NCI-H2081 (cell line): ENCODE results near the gene MAP3K10.
"Not testable (repeated sequence)": the region's sequence is repeated elsewhere in the genome, so short reads cannot be mapped to it uniquely, and the experiment has no call there.

Experiments
- DNase-seq, 2 experiments: peaks; one replicate each; lab custom pipeline; 2025; lab: John Stamatoyannopoulos, UW

The MAP3K10 gene

GRCh38 chr19:40217027-40217810 is 26.0 kb downstream of the MAP3K10 start:
- peak; percentile 62 to 75 for DNase-seq

DNA sequence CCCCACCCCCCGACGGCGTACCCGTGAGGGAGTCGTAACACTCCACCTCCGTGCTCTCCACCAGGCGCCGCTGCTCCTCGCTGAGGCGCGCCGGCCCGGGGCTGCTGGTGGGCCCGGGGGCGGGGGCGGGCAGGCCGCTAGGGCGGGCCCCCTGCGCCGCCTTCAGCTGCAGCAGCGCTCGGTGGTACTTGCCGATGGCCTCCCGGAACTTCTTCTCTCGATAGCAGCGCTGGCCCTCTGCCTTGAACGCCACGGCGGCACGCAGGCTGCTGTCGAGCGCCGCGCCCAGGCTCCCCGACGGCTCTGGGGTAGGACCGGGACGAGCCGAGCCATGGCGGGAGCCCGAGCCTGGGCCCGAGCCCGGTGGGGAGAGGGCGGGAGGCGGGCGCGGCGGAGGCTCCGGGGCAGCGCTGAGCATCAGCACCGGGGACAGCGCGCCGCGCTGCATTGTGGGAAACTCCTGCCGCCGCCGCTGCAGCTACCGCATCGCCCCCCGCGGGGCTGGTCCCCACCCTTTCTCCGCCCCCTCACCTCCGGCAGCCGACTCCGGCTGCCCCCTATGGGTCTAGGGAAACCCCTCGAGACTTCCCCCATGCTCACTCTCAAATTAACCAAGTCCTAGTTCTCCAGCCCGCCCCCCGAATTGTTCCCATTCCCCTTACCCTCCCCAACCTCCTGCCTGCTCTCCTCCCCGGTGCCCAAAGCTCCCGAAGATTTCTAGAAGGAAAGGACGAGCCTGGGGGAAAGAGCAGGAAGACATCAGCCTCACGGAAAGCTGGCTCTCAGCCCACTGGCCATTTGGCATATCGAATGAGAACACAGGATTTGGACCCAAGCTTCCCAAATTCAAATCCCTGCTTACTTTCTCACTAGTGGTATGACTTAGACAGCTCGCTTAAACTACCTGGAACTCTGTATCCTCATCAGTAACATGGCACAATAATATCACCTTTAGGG is 27.0 kb downstream of the MAP3K10 start, which contains the start of gene TTC9B:
Gene TTC9B (minus strand): TSS at position 451 of the 957 bp plus-strand sequence. CDS start 3 bp downstream, at position 448.
- DNase-seq: no peak

DNA sequence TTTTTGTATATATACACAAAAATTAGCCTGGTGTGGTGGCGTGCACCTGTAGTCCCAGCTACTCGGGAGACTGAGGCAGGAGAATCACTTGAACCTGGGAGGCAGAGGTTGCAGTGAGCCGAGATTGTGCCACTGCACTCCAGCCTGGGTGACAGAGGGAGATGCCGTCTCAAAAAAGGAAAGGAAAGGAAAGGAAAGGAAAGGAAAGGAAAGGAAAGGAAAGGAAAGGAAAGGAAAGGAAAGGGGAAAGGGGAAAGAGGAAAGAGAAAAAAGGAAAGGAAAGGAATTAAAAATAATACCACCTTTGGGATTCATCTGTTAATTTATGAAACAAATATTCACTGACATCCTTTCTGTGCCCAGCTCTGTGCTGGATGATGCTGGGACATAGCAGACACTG is 27.8 kb downstream of the MAP3K10 start:
- DNase-seq: not testable (repeated sequence)

GRCh38 chr19:40219721-40220276 is 28.6 kb downstream of the MAP3K10 start:
- DNase-seq: no peak

GRCh38 chr19:40220674-40221073 is 29.4 kb downstream of the MAP3K10 start:
- no peak for DNase-seq

- peak; percentile 64 to 76 for DNase-seq
These were observed 30.8 kb downstream of the MAP3K10 start for GRCh38 chr19:40221858-40222619.

GRCh38 chr19:40223135-40223822 is 32.1 kb downstream of the MAP3K10 start:
- peak in 1 of 2 experiments; percentile 5 for DNase-seq

DNA sequence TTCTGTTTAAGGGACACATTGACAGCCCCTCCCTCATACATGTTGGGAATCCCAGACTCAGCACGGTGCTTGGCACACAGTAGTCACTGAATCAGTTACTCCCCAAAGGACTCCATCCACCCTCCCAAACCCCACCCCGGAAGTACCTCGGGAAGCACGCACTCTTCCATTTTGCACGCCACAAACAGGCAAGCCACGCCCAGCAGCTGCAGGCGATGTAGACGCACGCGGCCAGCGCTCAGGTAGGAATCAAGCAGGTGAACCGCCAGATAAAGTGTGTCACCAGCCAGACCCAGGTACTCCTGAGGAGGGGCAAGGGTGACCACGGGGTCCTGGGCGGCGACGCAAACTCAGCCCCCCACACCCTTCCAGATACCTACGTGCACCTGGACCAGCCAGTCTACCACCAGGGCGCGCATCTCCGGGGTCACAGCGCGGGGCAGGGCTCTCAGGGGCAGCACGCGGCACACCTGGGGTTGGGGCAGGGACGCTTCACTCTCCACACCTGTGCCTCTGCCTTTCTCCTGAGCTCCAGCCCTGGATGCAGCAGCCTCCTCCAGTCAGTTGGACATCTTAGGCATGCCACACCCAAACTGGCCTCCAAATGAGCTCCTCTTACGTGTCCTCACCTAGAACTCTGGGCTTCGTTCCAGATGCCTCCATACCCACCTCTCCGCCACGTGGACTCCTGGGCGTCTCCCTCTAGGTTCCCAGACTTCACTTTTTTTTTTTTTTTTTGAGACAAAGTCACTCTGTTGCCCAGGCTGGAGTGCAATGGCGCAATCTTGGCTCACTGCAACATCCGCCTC is 33.3 kb downstream of the MAP3K10 start:
- DNase-seq: no peak

DNA sequence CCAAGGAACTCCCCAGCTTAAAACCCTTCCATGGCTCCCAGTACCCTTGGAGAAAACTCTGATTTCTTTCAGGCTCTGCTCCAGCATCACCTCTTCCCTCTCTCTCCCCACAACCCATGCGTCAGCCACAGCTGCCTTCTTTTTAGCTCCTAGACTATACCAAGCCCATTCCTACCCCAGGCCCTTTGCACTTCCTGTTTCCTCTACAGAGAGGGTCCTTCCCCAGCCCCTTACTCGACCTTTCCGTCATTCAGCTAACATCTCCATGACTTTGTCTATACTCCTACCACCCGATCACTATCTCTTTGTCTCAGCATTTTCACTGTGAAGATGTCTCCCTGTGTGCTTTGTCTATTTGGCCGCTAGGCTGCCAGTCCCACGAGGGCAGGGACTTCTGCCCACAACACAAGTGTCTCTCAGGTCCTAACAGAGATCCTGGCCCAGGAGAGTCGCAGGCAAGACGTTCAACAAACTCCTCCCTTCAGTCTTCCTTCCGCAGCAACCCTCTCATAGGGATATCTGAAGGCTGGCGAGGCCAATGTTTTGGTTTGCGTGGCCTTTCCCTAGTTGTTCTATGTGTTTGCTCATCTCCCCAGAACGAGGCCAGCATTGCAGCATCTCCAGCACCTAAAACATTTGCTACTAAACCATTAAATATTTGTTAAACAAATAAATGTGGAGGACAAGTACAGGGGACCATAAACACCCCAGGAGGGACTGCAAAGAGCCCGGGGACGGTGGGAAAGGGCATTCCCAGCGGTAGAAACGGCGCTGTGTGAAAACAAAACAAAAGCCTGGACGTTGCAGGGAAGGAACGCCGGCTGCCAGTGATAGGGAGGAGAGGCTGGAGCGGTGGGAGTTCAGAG is 34.4 kb downstream of the MAP3K10 start:
- no peak for DNase-seq

GRCh38 chr19:40228346-40228745 is 37.1 kb downstream of the MAP3K10 start:
- no peak for DNase-seq

DNA sequence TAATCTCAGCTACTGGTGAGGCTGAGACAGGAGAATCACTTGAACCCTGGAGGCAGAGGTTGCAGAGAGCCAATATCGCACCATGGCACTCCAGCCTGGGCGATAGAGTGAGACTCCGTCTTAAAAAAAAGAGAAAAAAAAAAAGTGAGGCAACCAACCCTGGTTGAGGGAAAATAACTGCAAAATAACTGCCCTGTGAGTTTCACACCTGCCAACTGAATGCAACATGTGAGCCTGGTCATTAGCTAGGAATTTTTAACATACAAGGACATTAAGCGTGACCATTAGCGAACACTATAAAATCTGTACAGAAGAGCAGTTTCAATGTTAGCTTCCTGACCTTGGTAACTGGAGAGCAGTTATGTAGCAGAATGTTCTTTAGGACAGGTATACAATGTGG is 37.6 kb downstream of the MAP3K10 start:
- DNase-seq: no peak

DNA sequence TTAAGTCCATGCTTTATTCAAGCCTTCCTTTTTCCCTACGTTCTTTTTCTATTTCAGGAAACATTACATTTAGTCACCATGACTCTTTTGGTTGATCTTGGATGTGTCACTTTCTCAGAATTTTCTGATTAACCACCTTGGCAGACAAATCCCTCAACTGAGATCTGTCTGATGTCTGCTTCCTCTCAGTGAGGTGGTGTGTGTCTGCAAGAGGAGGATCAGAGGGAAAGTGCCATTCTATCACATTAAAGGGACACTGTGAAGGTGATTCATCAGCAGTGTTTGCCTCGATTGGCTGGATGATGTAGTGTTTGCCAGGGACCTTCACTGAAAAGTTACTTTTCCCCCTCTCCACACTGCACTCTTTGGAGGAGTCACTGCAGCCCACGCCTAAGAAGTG is 38.3 kb downstream of the MAP3K10 start:
- DNase-seq: no peak

DNA sequence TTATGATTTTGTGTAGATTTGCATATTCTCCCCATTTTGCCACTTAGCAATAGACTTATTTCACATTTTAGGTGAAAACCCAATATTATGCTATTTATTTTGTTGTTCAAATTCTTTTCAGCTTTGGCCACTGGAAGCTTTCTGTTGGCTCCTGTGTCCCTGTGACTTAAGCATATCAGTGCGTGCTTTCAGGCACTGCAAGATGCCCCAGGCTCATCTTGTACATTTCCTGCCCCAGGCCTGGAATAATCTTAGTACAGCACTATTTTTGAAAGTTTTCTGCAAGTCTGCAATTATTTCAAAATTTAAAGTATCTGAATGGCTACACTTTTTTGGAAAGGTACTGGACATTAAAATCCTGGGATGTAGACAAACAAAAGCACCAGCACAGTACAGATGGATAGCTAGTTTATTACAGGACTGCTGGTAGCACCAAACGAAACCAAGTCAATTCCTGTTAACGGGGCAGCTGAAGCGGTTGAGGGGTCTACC is 38.7 kb downstream of the MAP3K10 start:
- DNase-seq: no peak

- no peak for DNase-seq
These were observed 39.8 kb downstream of the MAP3K10 start for GRCh38 chr19:40231057-40231456.

GRCh38 chr19:40231544-40232424 is 40.6 kb downstream of the MAP3K10 start:
- no peak for DNase-seq

DNA sequence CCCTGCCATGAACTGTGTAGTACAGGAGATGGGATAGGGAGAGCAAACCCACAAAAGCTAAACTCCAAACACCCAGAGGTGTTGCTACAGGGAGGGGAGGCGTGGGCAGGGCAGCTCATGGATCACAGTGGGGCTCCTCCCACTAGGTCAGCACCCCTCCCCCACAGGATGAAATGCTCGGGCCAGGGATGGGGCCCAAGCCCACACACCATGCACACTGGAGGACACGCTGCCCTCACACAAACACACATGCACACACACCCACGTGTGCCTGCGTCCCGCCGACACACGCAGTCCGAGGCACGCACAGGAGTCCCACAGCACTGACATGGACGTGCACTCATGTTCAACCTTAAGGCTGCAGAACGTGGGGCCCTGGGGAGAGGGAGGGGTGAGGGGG is 41.3 kb downstream of the MAP3K10 start:
- no peak for DNase-seq

DNA sequence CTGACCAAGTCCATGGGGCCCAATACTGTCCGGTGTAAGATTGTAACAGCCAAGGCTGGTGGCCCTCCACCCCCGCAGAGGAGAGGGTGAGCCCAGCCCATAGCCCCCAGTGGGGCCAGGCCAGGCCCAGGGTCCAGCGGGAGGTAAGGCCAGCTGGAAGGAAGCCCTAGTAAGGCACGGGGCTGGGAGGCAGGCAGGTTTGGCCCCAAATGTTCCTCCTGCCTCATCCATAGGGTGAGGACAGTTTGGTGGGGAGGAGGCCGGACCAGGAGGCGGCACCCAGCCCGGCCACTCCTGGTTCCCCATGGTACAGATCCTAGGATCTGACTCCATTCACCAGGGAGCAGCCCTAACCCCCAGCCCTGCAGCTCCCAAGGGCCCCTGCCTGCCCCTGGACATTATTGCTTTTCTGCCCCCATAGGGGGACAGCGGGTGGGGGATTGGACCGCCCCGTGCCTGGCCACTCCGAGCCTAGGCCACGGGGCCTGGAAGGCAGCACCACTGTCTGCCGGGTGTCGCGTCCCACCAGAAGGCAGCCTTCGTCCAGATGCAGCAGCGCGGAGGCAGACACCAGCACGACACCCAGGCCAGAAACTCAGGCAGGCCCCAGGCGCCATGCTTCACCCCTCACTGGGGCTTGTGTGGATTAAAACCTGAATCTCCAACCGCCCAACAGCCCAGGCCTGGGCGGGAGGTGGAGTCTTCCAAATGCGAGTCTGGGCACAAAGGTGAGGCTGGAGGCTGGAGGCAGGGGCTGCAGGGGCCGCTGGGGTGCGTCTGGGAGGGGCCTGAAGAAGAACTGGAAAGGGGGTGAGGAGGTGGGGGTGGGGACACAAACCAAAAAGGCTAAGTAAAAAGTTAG is 42.0 kb downstream of the MAP3K10 start:
- DNase-seq: no peak
